PC-9 (cell line): ENCODE results near the gene MED13L.

Experiments
- EZH2 ChIP-seq: fragments of 200-600 bp; sonication (generic); IDR thresholded peaks from 2 replicates; pipeline ENCODE4 v1.8.0; 2017; ENCODE audit warnings: antibody characterized with exemption, low read depth
- TF ChIP-seq, protein P1 (sequence below): fragments of 200-600 bp; sonication (generic); conservative IDR thresholded peaks from 2 replicates; pipeline ENCODE4 v1.6.1; 2017; ENCODE audit warnings: mixed run types, antibody characterized with exemption, mild to moderate bottlenecking, moderate library complexity

DNA sequence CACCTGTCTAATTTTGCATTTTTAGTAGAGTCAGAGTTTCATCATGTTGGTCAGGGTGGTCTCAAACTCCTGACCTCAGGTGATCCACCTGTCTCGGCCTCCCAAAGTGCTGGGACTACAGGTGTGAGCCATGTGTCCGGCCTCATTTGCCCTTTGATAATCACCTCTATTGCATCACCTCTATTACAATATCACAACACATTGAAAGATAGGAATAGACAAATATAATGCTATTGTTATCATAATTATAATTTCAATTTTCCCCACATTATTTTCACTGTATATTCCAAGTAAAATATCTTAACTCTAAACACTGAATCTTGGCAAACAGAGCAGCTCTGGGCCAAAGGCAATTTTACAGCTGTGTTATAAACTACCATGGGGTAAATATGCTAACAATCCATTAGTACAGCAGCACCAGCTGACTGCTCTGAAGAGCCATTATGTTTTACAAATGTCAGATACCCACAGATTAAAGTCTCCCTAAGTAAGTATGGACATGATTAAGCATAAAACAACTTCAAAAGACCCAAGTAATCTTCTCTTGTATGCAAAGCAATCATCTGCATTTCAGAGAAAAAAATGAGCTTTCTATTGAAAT is 173.2 kb downstream of the MED13L start:
- TF ChIP-seq, protein P1, sequence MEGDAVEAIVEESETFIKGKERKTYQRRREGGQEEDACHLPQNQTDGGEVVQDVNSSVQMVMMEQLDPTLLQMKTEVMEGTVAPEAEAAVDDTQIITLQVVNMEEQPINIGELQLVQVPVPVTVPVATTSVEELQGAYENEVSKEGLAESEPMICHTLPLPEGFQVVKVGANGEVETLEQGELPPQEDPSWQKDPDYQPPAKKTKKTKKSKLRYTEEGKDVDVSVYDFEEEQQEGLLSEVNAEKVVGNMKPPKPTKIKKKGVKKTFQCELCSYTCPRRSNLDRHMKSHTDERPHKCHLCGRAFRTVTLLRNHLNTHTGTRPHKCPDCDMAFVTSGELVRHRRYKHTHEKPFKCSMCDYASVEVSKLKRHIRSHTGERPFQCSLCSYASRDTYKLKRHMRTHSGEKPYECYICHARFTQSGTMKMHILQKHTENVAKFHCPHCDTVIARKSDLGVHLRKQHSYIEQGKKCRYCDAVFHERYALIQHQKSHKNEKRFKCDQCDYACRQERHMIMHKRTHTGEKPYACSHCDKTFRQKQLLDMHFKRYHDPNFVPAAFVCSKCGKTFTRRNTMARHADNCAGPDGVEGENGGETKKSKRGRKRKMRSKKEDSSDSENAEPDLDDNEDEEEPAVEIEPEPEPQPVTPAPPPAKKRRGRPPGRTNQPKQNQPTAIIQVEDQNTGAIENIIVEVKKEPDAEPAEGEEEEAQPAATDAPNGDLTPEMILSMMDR, result no peak
- TF ChIP-seq EZH2, result no peak
